Measurements from ENCODE around the gene SLAMF1.
"Not testable (repeated sequence)": the region's sequence is repeated elsewhere in the genome, so short reads cannot be mapped to it uniquely, and the experiment has no call there.

SLAMF1 gene, protein sequence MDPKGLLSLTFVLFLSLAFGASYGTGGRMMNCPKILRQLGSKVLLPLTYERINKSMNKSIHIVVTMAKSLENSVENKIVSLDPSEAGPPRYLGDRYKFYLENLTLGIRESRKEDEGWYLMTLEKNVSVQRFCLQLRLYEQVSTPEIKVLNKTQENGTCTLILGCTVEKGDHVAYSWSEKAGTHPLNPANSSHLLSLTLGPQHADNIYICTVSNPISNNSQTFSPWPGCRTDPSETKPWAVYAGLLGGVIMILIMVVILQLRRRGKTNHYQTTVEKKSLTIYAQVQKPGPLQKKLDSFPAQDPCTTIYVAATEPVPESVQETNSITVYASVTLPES

GRCh38 chr1:160646711-160647328, at the start of gene SLAMF1:
Gene SLAMF1, minus strand, starts transcription at chr1:160647044. Its CDS starts 99 bp downstream, at chr1:160646945.
- DNase-seq, result no peak

GRCh38 chr1:160692390-160692789, 45.5 kb upstream of the SLAMF1 start:
- not testable (repeated sequence) for DNase-seq

DNA sequence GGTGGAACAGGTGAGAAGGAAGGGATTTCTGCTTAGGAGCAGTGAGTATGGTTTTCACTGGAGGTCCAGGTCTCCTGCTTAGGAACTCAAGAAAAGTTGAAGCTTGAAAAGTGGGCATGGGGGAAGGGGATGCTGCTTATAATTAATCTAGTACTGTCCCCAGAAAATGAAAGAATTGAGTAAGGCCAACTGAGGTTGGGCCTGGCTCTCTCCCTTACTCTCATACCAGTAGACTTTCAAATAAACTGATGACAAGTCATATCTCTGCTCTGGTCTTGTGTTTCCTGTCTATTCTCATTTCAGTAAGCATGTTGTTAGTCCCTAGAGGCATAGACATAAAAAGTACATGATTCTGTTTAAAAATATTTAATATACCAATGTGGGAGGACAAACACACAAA, 38.4 kb upstream of the SLAMF1 start:
- DNase-seq, result no peak

- no peak for DNase-seq
These were observed 36.4 kb upstream of the SLAMF1 start for GRCh38 chr1:160682983-160683865.

GRCh38 chr1:160681891-160682140, 35.0 kb upstream of the SLAMF1 start:
- DNase-seq, result no peak

DNA sequence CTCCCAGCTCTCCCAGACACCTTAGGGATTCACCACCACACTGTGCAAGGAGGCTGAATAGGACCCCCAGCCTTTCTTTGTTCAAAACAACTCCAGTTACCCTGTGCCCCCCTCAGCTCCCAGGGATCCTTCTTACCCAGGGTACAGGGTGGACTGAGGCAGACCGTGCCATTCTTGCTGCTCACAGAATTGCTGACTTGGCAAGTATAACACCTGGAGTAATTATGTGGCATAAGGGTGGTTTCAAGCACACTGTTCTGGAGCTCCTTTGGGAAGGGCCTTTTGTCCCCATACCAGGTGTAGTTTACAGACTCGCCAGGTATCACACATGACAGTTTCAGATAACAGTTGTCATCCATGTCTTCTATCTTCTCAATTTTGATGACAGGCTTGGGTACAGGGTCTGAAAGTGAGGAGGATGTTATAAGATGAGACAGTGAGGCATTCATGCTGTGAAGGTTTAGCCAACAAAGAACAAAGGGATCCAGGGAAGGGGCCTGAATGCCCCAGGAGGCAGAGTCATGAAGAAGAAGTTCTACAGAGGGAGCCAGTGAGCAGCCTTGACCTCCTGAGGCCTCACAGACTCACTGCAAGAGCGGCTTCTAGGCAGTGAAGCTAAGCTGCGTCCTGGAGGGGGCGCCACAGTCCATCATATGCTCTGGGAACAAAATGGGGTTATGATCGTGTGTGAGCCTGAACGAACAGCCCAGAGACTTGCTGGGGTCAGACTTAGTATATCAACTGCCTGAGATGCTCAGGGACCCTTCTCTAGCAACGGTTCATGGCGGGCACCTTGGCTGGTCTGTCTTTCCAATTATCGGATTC, 34.4 kb upstream of the SLAMF1 start:
- DNase-seq, result peak; percentile 87

GRCh38 chr1:160680399-160680798, 33.6 kb upstream of the SLAMF1 start:
- no peak for DNase-seq

GRCh38 chr1:160679893-160680292, 33.0 kb upstream of the SLAMF1 start:
- DNase-seq, result no peak

DNA sequence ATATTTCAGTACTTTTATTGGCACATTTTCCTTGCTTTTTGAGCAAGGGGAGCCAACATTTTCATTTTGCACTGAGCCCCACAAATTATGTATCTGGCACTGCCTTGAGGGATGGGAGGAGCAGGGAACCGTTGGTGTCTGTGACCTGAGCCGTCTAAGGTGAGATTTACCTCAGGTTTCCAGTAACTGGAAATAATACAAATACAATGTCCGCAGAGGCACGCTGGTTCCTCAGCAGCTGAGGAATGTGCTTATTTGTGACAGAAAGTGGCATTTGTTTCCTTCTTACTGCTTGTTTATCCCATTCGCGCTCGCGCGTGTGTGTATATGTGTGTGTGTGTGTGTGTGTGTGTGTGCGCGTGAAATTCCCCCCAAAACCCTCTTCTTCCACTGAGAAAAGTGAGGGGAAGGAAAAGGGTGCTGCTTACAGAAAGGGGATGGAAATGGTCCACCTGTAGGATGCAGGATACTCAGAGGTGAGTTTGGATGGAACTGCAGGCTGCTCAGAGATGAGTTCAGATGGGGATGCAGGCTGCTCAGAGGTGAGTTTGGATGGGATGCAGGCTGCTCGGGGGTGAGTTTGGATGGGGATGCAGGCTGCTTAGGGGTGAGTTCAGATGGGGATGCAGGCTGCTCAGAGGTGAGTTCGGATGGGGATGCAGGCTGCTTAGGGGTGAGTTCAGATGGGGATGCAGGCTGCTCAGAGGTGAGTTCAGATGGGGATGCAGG, 30.2 kb upstream of the SLAMF1 start:
- DNase-seq, result no peak

DNA sequence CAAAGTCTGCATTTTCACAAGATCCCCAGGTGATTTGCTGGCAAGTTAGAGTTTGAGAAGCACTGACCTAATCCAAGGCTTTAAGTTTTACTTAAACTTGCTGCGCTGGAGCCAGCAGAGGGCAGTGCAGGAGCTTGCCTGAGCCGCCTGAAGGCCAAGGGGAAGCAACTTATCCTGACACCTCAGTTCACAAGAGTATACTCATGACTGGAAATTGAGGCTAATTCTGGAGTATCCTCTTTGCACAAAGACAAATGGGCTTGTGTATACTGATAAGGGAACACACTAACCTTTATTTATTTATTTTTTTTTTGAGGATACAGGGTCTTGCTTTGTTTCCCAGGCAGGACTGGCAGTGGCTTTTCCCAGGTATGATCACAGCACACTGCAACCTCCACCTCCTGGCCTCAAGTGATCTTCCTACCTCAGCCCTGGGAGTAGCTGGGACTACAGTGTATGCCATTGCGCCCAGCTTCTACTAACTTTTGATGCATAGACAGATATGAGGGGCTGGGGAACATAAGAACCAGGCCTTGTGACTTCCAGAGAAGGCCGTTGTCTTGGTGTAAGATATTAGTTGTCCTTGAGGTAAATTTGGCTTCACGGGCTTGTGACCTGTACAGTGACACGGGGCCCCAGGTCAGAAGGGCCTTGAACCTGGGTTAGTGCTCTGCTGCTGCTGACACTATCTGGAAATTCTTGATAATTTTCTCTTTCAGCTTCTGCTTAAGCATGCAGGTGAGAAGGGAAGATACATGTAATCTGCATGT, 29.0 kb upstream of the SLAMF1 start:
- DNase-seq, result peak; percentile 78

DNA sequence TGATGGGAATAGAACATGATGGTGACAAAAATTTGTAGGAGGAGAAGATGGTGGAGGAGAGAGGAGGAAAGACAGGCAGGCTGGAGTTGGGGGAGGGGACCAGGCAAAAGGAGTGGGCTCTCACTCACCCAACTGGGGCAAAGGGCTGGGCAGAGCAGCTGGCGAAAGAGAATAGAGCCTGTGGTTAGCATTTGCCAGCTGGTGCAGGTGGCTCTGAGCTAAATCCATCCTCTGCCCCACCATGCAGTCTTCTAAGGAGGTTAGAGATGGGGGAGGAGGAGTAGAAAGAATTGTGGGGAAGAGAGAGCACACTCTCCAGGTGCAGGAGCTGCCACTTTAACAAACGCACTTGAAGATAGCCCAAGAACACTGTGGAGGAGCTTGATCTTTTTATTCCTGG, 27.6 kb upstream of the SLAMF1 start:
- DNase-seq, result no peak

GRCh38 chr1:160672789-160673695, 26.2 kb upstream of the SLAMF1 start:
- DNase-seq, result no peak

GRCh38 chr1:160671603-160672517, 25.0 kb upstream of the SLAMF1 start:
- DNase-seq, result no peak

DNA sequence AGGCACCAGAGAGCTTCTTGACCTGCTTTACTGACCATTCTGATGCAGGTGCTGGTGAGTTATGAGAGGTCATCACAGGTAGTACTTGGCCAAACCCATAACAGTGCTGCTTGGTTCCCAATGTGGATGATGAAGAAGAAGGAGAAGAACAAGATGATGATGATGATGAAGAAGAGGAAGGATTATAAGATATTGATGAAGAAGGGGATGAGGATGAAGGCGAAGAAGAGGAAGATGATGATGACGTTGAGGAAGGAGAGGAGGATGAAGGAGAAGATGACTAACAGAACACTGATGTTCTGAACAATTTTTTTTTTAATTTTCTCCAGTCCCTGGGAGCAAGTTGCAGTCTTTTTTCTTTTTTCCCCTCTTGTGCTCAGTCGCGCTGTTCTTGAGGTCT, 23.9 kb upstream of the SLAMF1 start:
- DNase-seq, result no peak

DNA sequence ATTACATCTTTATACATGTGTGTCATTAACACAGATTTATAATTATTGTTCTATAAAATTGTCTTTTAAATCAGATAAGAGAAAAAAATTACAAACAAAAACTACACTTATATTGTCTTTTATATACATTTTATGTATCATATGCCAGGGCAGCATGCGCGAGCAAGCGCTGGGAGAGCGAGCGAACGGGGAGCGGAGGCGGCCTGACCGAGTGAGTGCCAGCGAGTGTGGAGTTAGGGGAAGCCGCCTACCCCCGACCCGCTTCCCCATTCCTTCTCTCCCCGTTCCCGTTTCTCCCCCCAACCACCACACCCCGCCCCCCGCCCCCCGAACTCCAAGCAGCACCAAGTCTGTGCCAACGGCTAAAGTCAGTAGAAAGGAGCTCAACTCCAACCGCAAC, 23.0 kb upstream of the SLAMF1 start:
- no peak for DNase-seq

DNA sequence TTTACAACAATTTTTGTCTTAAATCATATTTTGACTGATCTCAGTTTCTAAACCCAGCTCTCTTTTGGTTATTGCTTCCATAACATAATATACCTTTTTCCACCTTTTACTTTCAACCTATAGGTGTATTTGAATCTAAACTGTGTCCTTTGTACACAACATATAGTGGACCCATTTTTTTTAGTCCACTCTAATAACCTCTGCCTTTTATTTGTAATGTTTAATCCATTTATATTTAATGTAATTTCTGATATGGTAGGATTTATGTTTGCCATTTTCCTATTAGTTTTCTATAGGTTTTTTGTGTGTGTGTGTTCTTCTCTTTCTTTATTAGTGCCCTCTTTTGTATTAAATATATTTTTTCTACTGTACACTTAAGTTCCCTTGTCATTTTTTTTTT, 22.4 kb upstream of the SLAMF1 start:
- DNase-seq, result no peak

DNA sequence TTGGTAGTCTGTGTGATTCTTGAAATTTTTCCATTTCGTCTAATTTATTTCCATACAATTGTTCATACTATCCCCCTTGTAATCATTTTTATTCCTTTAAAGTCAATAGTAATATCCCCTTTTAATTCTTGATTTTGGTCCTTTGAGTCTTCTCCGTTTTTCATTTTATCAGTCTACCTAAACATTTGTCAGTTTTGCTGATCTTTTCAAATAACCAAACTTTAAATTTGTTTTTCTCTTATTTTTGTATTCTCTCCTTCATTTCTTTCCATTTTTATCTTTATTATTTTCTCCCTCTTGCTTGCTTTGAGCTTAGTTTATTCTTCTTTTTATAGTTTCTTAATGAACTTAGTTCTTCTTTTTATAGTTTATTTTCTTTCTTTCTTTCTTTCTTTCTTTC, 21.1 kb upstream of the SLAMF1 start:
- no peak for DNase-seq

DNA sequence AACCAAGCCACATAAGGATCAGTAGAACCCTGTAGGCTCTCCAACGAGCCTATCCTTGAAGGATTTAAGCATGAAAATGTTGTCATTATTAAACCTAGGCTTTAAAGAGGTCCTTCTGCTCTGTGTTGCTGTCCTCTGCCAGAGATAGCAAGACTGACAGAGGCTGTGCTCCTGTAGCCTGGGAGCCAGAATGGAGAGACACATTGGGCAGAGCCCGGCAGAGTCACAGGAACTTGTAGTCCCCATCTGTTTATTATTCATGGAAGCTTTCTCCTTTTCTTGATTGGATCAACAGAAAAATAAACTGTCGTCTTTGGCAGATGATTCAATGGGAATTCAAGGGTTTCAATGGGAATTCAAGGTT, 19.2 kb upstream of the SLAMF1 start:
- no peak for DNase-seq

GRCh38 chr1:160665330-160666078, 18.7 kb upstream of the SLAMF1 start:
- DNase-seq, result no peak
